PC-9 (cell line): Measurements from ENCODE around the gene NXPH1.

Experiments
- EZH2 ChIP-seq: fragments of 200-600 bp; sonication (generic); IDR thresholded peaks from 2 replicates; pipeline ENCODE4 v1.8.0; 2017; ENCODE audit warnings: antibody characterized with exemption, low read depth
- TF ChIP-seq, protein P1 (sequence below): fragments of 200-600 bp; sonication (generic); conservative IDR thresholded peaks from 2 replicates; pipeline ENCODE4 v1.6.1; 2017; ENCODE audit warnings: mixed run types, antibody characterized with exemption, mild to moderate bottlenecking, moderate library complexity

DNA sequence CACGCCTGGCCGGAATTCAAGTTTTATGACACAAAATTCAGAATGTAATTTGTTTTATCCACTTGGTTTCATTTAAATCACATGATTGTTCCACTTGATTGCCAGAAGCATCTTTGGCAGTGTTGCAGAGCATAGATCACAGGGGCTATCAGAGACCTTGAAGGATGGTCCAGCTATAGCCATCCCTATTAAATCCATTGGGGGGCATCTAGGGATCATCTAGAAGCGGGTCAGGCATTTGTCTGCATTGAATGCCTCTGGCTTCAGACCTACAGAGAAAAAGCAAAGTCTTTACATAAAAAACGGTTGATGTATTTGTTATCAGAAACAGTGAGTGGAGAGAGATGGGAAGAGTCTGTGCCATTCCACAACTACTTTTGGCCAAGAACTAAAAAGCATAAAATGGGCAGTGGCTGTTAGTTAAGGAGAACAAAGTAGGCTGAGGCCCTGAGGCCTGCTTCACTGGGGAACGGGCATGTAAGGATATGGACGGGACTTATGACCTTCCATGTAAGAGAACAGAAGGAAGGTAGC is 146.3 kb downstream of the NXPH1 start:
- TF ChIP-seq, protein P1, sequence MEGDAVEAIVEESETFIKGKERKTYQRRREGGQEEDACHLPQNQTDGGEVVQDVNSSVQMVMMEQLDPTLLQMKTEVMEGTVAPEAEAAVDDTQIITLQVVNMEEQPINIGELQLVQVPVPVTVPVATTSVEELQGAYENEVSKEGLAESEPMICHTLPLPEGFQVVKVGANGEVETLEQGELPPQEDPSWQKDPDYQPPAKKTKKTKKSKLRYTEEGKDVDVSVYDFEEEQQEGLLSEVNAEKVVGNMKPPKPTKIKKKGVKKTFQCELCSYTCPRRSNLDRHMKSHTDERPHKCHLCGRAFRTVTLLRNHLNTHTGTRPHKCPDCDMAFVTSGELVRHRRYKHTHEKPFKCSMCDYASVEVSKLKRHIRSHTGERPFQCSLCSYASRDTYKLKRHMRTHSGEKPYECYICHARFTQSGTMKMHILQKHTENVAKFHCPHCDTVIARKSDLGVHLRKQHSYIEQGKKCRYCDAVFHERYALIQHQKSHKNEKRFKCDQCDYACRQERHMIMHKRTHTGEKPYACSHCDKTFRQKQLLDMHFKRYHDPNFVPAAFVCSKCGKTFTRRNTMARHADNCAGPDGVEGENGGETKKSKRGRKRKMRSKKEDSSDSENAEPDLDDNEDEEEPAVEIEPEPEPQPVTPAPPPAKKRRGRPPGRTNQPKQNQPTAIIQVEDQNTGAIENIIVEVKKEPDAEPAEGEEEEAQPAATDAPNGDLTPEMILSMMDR = no peak
- TF ChIP-seq EZH2 = no peak
